Suprapubic skin (tissue), 3 donors: ENCODE measurements around the gene SULT1C4.

Experiments
- POLR2A ChIP-seq, 2 donors: fragments of 450-650 bp; IDR thresholded peaks; one replicate each; pipeline ENCODE4 v1.6.1; 2017; ENCODE audit warnings: antibody characterized with exemption in 2 of 2, mild to moderate bottlenecking in 2 of 2, moderate library complexity in 2 of 2
- TF ChIP-seq, protein P1 (sequence below), 2 donors: fragments of 200-600 bp in 1 of 2; fragments of 450-650 bp in 1 of 2; sonication (generic) in 1 of 2; IDR thresholded peaks; one replicate each; pipeline ENCODE4 v1.5.1; 2016 to 2019; ENCODE audit warnings: antibody characterized with exemption in 2 of 2, mild to moderate bottlenecking in 1 of 2, moderate library complexity in 1 of 2

DNA sequence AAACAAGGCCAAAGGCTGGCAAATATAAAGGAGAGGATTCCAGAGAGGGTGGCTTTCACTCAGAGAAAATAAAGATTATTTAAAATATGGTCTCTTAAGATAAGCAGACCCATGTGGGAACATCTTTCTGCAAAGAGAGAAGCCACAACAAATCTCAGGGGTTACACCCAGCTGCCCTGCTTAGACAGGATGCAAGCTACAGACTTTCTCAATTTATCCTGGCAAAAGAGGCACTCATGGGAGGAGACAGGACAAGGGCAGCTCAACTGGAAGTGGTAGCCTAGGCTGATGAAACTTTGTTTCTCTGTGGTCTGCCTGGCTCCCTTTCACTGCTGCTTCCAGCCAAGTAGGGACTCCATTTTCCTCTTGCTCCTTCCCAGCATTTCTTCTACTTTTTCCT lies 25.9 kb upstream of the SULT1C4 start:
- TF ChIP-seq, protein P1, sequence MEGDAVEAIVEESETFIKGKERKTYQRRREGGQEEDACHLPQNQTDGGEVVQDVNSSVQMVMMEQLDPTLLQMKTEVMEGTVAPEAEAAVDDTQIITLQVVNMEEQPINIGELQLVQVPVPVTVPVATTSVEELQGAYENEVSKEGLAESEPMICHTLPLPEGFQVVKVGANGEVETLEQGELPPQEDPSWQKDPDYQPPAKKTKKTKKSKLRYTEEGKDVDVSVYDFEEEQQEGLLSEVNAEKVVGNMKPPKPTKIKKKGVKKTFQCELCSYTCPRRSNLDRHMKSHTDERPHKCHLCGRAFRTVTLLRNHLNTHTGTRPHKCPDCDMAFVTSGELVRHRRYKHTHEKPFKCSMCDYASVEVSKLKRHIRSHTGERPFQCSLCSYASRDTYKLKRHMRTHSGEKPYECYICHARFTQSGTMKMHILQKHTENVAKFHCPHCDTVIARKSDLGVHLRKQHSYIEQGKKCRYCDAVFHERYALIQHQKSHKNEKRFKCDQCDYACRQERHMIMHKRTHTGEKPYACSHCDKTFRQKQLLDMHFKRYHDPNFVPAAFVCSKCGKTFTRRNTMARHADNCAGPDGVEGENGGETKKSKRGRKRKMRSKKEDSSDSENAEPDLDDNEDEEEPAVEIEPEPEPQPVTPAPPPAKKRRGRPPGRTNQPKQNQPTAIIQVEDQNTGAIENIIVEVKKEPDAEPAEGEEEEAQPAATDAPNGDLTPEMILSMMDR (IDR thresholded peaks at IDR 0.05): no peak
- no peak for TF ChIP-seq POLR2A (IDR thresholded peaks at IDR 0.05)
